ENCODE measurements around the gene TMEM167A. TPM values are rescaled to one million over a fixed set of nuclear protein-coding genes. Genes with fewer than 3 reads are reported as not detected.
"Not testable (repeated sequence)": the region's sequence is repeated elsewhere in the genome, so short reads cannot be mapped to it uniquely, and the experiment has no call there.

The TMEM167A gene
- total RNA-seq, 2 donors from 2014 or later = 56.9 to 125 TPM

DNA sequence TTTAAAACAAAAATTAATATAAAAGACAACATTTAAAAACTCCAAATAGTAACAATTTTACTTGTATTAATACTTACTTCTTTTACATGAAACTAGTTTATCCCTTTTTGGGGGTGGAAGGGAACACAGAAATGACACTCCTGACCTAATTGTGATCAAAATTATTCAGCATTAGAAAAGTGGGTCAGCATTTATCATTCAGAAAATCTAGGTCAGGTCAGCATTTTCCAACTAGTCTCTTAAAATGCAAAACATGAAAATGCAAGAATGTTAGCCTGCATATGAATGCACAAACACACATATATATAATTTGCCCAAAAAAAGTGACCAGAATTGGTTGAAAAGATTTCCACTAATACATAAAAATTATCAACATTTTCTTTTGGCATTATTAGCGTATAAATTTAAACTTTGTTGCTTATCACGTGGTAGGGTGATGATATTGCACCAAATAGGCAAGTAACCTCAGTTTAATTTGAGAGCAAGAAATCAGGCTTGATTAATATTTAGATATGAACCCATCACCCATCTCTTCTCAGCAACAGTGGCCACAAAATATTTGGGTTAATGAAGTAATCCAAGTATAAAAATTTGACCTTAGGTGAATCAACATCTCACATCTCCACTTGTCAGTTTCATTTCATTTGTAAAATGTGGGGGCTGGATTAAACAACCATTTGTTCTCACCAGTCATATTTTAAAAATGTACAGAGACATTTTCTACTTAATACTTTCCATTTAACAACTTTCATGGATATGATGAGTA is 5.7 kb downstream of the TMEM167A start:
- H3K27ac Mint-ChIP-seq = no peak overlapping the region
- no peak for ATAC-seq
- H3K36me3 Mint-ChIP-seq = peaks cover 12% of the 10 kb centered on the region

DNA sequence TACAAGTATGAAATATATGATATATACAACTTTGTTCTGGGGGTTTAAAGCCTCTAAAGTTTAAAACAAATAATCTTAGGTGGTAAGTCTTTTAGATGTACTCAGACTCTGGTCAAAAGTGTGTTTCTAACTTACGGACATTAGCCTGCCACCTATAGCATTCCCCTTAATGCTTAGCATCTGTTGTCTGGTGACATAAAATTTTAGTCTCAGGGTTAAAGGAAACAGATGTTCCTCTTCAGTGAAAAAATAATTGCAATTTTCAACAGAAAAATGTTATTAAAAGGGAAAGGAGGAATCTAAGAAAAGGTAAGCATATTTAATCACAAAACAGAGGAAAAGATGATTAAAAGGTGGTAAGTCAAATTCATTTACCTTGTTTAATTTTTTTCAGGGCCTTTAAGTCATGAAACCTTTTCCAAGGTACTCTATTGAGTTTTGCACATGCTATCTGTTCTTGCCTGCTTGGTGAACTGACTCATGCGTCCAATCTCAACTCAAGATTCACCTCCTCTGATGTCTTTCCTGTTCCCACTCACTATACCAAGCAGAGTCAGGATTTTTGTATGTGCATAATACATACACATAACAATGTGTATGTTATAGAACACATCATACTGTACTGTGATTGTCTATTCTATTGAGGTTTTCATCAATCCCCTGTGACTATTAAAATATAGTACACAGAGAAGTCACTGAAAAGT is 7.9 kb downstream of the TMEM167A start:
- peaks cover 15% of the 10 kb centered on the region for H3K36me3 Mint-ChIP-seq
- no peaks in the 10 kb centered on the region for H3K27me3 Mint-ChIP-seq
- no peak overlapping the region for H3K27ac Mint-ChIP-seq
- peaks cover 31 to 38% of the 10 kb centered on the region in 2 donors for H3K4me1 Mint-ChIP-seq (ENCODE audit: low read depth in 2 of 2)
- no peaks in the 10 kb centered on the region for H3K9me3 Mint-ChIP-seq
- no peak overlapping the region for H3K4me3 Mint-ChIP-seq
- ATAC-seq (no peak), DNase-seq (ENCODE audit: low spot score) (no peak)

More for the DNA sequence above, 5.7 kb downstream of the TMEM167A start:
- Mint-ChIP-seq H3K27me3 (no peaks in the 10 kb centered on the region), H3K4me3 (no peak overlapping the region), H3K9me3 (no peaks in the 10 kb centered on the region), H3K4me1 (ENCODE audit: low read depth in 2 of 2) (peaks cover 44% of the 10 kb centered on the region in 2 donors)
- DNase-seq (ENCODE audit: low spot score) = no peak

DNA sequence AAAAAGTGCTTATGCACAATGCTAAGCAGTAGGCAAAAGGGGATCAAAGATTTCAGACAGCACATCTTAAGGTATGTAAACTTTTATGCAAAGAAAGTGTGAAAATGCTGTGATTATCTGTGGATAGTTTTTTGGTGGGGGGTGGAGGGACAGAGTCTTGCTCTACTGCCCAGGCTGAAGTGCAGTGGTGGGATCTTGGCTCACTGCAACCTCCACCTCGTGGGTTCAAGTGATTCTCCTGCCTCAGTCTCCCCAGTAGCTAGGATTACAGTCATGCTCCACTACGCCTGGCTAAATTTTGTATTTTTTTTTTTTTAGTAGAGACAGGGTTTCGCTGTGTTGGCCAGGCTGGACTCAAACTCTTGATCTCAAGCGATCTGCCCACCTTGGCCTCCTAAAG is 9.8 kb downstream of the TMEM167A start:
- H3K9me3 Mint-ChIP-seq; H3K36me3 Mint-ChIP-seq; H3K4me3 Mint-ChIP-seq; H3K27ac Mint-ChIP-seq; H3K27me3 Mint-ChIP-seq; ATAC-seq; DNase-seq (ENCODE audit: low spot score): not testable (repeated sequence)
- H3K4me1 Mint-ChIP-seq (ENCODE audit: low read depth in 2 of 2) = peaks cover 17 to 24% of the 10 kb centered on the region in 2 donors

DNA sequence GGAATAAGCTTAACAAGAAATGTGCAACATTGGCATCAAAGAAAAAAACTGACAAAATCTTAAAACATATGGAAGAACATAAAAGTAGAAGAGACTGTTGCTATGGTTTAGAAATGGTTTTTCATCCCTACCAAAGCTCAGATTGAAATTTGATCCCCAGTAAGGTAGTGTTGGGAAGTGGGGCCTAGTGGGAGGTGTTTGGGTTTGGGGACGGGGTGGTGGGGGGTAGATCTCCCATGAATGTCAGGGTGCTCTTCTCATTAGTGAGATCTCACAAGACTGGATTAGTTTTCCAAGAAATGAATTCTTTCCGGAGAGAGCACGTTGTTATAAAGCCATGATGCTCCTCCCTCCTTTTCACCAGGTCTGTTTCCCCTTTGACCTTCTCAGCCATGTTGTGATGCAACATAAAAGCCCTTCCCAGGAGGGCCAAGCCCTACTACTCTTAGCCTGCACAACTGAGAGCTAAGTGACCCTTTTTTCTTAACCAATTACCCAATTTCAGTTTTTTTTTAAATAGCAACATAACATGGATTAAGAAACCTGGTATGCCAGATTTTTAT is 10.6 kb downstream of the TMEM167A start:
- Mint-ChIP-seq H3K36me3 (peaks cover 6% of the 10 kb centered on the region), H3K4me3 (no peak overlapping the region), H3K27me3 (no peaks in the 10 kb centered on the region), H3K9me3 (no peaks in the 10 kb centered on the region), H3K27ac (no peak overlapping the region), H3K4me1 (ENCODE audit: low read depth in 2 of 2) (peaks cover 10 to 21% of the 10 kb centered on the region in 2 donors)
- DNase-seq (ENCODE audit: low spot score) (no peak), ATAC-seq (no peak)

DNA sequence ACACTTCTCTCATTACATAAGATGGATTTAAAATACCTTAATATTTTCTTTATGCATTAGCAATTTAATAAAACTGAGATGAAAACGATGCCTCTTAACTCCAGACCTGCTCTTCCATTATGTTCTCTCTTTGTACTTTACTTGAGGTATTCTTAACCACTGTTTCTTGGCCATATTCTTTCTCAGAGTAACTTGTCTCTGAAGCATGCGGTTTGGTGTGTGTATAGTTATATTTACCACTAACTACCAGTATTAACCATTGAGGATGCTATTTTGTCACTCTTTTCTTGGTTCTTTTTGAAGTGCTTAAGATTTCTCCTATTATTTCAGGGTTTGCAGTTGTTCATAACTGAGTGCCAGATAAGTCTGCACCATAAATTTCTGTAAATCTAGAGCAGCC is 17.9 kb downstream of the TMEM167A start:
- no peak overlapping the region for H3K4me3 Mint-ChIP-seq
- peaks cover 24% of the 10 kb centered on the region for H3K36me3 Mint-ChIP-seq
- H3K27me3 Mint-ChIP-seq = no peaks in the 10 kb centered on the region
- no peak overlapping the region for H3K27ac Mint-ChIP-seq
- no peak for DNase-seq (ENCODE audit: low spot score)
- no peak for ATAC-seq
- no peaks in the 10 kb centered on the region for H3K9me3 Mint-ChIP-seq
- H3K4me1 Mint-ChIP-seq (ENCODE audit: low read depth in 2 of 2) = peaks cover 28% of the 10 kb centered on the region in 2 donors

DNA sequence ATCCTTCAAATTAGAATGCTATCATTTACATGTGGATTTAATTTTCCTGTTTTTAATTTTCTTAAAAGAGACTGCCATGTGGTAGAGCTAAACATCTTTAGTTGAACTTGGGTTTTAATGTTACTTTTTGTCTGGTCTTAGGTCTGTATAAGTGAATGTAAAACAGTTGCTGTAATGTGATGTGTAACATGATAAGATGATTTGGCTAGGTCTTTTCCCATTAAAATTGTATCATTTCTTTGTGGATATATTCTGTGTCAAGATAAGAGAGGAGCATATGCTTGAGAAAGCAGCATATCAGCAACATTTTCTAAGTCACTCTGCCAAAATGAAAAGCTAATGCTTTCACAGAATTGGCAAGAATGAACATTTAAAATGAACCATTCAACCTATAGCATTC is 18.5 kb downstream of the TMEM167A start:
- no peaks in the 10 kb centered on the region for H3K27me3 Mint-ChIP-seq
- H3K36me3 Mint-ChIP-seq = peaks cover 27% of the 10 kb centered on the region
- no peak overlapping the region for H3K4me3 Mint-ChIP-seq
- no peaks in the 10 kb centered on the region for H3K9me3 Mint-ChIP-seq
- peak overlapping the region in 1 of 2 donors; percentile 13 for H3K27ac Mint-ChIP-seq
- DNase-seq (ENCODE audit: low spot score) = no peak
- ATAC-seq = no peak
- peaks cover 25 to 29% of the 10 kb centered on the region in 2 donors for H3K4me1 Mint-ChIP-seq (ENCODE audit: low read depth in 2 of 2)

DNA sequence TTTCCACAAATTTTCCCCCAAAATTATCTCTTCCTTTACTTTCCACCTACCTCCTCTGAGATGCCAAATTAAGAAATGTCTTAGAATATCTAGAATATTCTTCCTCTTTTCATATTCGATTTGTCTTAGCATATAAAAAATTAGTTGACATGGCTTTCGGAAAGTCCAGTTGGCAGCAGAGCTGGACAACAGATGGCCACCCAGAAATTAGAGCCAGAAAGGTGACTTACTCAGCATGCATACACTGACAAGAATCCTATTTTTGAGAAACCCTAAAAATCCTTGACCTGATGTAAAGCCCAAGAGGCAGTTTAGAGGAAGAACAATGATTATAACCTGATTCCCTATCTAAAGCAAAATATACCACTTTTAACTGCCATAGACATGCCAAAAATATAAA is 22.0 kb downstream of the TMEM167A start:
- Mint-ChIP-seq H3K36me3 (peaks cover 34% of the 10 kb centered on the region), H3K4me1 (ENCODE audit: low read depth in 2 of 2) (peaks cover 27 to 29% of the 10 kb centered on the region in 2 donors), H3K4me3 (no peak overlapping the region), H3K27ac (no peak overlapping the region), H3K27me3 (no peaks in the 10 kb centered on the region), H3K9me3 (no peaks in the 10 kb centered on the region)
- no peak for DNase-seq (ENCODE audit: low spot score)
- ATAC-seq = no peak

DNA sequence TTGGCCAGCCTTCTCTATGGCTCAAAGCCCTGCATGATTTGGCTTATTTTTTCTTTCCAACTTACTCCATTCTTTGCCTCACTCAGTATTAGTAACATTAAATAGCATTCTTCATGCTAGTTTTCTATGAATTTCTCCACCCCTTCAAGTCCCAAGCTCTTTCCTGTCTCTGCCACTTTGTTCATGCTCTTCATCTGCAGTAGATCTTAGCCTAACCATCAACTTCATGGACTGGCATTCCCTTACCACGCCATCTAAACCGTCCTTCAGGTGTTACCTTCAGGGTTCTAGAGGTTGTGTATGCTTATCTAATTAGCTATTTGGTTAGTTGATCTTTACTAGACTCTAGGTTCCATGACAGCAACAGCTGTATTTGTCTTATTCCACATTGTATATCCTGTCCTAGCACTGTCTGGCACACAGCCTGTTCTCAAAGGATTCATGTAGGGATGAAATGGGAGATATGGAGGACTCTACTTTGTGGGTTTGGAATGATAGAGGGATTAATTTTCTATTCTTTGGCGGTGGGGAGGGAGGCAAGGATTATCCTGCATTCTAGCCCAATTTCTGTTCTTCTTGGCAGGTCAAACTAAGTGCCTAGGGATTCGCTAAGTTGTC is 26.4 kb downstream of the TMEM167A start:
- Mint-ChIP-seq H3K9me3 (no peaks in the 10 kb centered on the region), H3K4me1 (ENCODE audit: low read depth in 2 of 2) (peaks cover 9 to 14% of the 10 kb centered on the region in 2 donors), H3K27me3 (no peaks in the 10 kb centered on the region), H3K4me3 (no peak overlapping the region), H3K27ac (no peak overlapping the region), H3K36me3 (peaks cover 26% of the 10 kb centered on the region)
- ATAC-seq (no peak), DNase-seq (ENCODE audit: low spot score) (no peak)

DNA sequence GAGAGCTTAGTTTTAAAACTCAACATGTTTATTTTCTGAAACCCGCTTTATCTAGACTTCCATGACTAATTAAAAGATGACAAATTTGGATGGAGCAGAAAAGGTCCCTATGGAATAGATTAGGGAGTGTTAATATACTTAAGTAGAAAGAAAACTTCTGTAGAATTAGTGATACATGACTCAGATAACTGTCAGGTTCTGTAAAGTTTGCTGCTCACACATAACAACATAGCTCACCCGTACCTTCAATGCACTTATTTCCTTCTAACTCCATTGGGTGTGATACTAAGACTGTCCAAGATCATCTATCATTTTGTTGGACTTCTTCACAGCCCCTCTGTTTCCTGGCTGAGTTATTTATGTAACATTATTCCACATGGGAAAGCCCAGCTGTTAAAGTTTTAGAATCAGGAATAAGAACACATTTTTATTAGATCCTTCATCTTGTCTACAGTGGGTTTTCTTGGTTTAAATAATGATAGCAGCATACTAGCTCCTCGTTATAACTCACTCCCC is 27.8 kb downstream of the TMEM167A start:
- no peak for ATAC-seq
- Mint-ChIP-seq H3K27me3 (no peaks in the 10 kb centered on the region), H3K36me3 (peaks cover 14% of the 10 kb centered on the region), H3K4me3 (no peak overlapping the region), H3K9me3 (no peaks in the 10 kb centered on the region), H3K4me1 (ENCODE audit: low read depth in 2 of 2) (peaks cover 4 to 7% of the 10 kb centered on the region in 2 donors), H3K27ac (no peak overlapping the region)
- no peak for DNase-seq (ENCODE audit: low spot score)

DNA sequence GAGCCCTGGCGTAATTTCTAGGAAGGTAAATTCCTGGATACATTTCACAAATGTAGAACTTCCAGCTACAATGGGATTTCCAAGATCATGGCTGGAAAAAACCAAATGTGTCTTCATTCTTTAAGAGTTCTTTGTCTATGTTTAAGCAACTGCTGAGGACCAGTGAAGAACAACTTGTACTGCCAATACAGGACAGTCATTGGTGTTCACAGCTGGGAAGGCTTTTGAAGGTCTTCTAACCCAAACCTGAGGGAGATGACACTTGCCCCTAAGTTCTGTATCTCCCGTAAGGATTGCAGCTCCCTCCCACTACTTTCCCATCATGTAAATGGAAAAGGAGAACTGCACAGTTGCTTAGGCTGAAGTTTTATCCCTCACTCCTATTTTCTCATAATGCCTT is 28.4 kb downstream of the TMEM167A start:
- Mint-ChIP-seq H3K4me1 (ENCODE audit: low read depth in 2 of 2) (peaks cover 4% of the 10 kb centered on the region in 2 donors), H3K36me3 (peaks cover 10% of the 10 kb centered on the region), H3K27ac (no peak overlapping the region), H3K9me3 (no peaks in the 10 kb centered on the region), H3K27me3 (no peaks in the 10 kb centered on the region), H3K4me3 (no peak overlapping the region)
- ATAC-seq = no peak
- DNase-seq (ENCODE audit: low spot score) = no peak

DNA sequence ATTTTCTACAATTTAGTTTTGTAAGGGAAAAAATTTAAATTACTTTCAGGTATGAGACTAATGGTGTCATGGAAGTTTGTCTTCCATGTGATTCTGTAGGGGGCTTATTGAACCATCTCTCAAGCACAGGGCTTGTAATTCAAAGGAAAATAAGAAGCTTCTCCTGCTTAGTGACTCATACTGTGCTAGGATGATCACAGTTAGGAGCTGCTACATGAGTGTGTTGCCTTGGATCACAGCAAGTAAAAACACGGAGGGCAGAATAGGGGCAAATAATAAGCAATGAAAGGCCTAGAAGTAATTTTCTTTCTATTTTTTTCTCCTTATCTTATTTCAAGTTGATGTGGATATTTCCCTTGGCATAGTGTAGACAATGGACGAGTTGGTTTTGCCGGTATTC is 28.9 kb downstream of the TMEM167A start:
- DNase-seq (ENCODE audit: low spot score) (no peak), ATAC-seq (no peak)
- Mint-ChIP-seq H3K9me3 (no peaks in the 10 kb centered on the region), H3K27ac (no peak overlapping the region), H3K27me3 (no peaks in the 10 kb centered on the region), H3K4me3 (no peak overlapping the region), H3K4me1 (ENCODE audit: low read depth in 2 of 2) (peaks cover 4% of the 10 kb centered on the region in 2 donors), H3K36me3 (peaks cover 11% of the 10 kb centered on the region)

DNA sequence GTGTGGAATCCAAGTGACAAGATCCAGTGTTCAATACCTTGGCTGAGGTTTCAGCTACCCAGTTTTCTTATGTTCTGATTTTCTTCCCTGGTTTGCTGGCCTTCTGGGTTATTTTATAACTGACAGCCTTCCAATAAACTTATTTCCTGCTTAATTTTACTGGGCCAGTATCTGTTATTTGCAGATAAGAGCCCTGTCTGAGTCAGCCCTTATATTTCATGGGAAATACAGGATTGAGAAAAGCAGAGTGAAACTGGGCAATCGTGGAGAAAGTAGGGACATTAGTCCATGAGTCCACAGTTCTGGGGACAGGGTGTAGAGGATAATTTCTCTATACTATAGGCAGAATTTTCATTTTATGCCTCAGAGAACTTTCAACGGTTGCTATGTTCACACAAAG is 32.3 kb downstream of the TMEM167A start:
- no peak overlapping the region for H3K4me3 Mint-ChIP-seq

DNA sequence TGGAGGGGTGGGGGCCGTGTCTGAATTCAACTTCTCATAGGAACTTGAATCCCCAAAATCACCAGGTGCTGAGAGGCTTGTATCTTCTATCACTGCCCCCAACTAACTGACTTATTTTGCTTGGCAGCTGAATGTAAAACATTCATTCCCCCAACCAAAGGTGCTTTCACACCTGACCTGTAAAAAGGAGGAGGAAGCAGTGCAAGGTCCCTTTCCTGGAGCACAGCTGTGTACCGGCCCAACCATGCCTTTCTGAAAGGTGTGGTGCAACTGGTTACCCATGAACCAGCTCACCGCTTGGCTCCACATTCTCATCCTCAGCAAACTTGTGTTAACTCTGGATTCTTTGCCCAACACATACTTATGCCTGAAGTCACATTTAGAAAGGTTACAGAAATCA is 34.7 kb downstream of the TMEM167A start:
- H3K9me3 Mint-ChIP-seq = no peaks in the 10 kb centered on the region

More for the DNA sequence above, 32.3 kb downstream of the TMEM167A start:
- Mint-ChIP-seq H3K9me3 (no peaks in the 10 kb centered on the region), H3K36me3 (peaks cover 5% of the 10 kb centered on the region), H3K27ac (no peak overlapping the region), H3K27me3 (no peaks in the 10 kb centered on the region), H3K4me1 (ENCODE audit: low read depth in 2 of 2) (peaks cover 0 to 2% of the 10 kb centered on the region in 2 donors)
- DNase-seq (ENCODE audit: low spot score) = no peak
- no peak for ATAC-seq

More for the DNA sequence above, 34.7 kb downstream of the TMEM167A start:
- H3K4me1 Mint-ChIP-seq (ENCODE audit: low read depth in 2 of 2) = no peaks in the 10 kb centered on the region
- H3K36me3 Mint-ChIP-seq = peaks cover 5% of the 10 kb centered on the region
- no peak for ATAC-seq
- no peak for DNase-seq (ENCODE audit: low spot score)
- H3K27ac Mint-ChIP-seq = no peak overlapping the region
- H3K27me3 Mint-ChIP-seq = no peaks in the 10 kb centered on the region
- H3K4me3 Mint-ChIP-seq = no peak overlapping the region
